HG02885 (cell line): ENCODE data around the gene RHBDF2.
"Not testable (repeated sequence)": the region's sequence is repeated elsewhere in the genome, so short reads cannot be mapped to it uniquely, and the experiment has no call there.

Source experiments
- ATAC-seq: cut with Tn5 transposase; IDR thresholded peaks from one replicate; pipeline ENCODE4 v1.9.1; 2021; ENCODE audit warnings: mild to moderate bottlenecking; ENCODE audit not compliant: unreplicated experiment, poor library complexity

Gene RHBDF2

GRCh38 chr17:76527430-76528111 is 26.3 kb upstream of the RHBDF2 start:
- ATAC-seq, result no peak

- ATAC-seq, result not testable (repeated sequence)
These were observed 25.8 kb upstream of the RHBDF2 start for GRCh38 chr17:76527016-76527415.

- ATAC-seq, result not testable (repeated sequence)
These were observed 24.2 kb upstream of the RHBDF2 start for GRCh38 chr17:76525513-76525833.

- no peak for ATAC-seq
These were observed 23.6 kb upstream of the RHBDF2 start for GRCh38 chr17:76524598-76525512.

- peak; percentile 40 for ATAC-seq
These were observed 22.1 kb upstream of the RHBDF2 start for GRCh38 chr17:76523084-76524037.

DNA sequence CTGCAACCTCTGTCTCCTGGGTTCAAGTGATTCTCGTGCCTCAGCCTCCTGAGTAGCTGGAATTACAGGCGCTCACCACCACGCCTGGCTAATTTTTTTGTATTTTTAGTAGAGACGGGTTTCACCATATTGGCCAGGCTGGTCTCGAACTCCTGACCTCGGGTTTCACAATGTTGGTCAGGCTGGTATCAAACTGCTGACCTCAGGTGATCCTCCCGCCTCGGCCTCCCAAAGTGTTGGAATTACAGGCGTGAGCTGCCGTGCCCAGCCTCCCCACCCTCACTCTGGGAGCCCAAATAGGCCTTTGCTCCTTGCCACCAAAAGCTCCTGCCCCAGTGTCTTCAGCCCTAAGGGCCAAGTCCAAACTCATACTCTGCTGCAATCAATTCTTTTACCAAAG is 20.5 kb upstream of the RHBDF2 start:
- ATAC-seq, result not testable (repeated sequence)

DNA sequence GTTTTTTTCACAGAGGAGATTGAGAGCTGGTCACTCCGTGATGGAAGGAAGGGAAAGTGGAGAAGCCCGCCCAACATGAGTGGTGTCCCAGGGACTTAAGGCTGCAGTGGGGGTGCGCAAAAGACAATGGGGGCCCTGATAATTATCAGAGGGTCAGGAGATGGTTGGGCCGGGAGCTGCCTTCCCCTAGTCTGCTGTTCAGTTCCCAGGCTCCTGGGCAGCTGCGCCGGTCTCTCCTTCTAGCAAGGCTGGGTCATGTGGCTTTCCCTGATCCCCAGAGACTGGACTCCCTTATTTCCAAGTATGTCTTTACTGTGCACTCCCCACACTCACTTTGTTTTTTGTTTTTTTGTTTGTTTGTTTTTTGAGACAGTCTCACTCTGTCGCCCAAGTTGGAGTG is 20.0 kb upstream of the RHBDF2 start:
- ATAC-seq, result no peak

GRCh38 chr17:76519048-76519966 is 18.1 kb upstream of the RHBDF2 start:
- no peak for ATAC-seq

- no peak for ATAC-seq
These were observed 16.4 kb upstream of the RHBDF2 start for GRCh38 chr17:76517638-76518038.

DNA sequence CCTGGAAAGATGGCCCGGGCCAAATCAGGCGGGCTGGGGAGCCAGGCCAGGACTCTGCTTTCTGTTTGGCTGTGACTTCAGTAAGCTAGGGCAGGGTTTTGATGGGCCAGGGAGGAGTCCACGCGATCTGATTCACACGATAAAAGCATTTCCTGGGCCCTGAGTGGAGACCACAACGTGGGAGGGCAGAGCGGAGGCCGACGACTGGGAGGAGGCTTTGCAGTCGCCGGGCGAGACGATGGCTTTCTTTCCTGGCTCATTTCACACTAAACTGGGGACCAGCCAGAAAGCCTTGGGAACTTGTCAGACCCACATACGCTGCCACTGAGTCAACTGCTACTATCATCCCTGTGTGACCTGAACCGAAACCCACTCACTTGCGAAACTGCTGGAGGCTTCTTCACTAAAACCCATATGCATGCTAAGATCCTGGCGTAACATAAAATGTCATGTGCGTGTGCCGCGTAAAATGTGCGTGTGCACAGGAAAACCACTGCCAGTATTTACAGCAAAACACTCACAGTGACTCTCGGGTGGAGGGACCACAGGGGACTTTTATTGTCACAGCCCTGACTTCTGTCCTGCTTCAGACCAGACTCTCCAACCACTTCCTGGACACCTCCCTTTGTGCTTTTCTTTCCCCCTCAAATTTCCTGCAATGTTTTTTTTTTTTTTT is 14.2 kb upstream of the RHBDF2 start:
- no peak for ATAC-seq

DNA sequence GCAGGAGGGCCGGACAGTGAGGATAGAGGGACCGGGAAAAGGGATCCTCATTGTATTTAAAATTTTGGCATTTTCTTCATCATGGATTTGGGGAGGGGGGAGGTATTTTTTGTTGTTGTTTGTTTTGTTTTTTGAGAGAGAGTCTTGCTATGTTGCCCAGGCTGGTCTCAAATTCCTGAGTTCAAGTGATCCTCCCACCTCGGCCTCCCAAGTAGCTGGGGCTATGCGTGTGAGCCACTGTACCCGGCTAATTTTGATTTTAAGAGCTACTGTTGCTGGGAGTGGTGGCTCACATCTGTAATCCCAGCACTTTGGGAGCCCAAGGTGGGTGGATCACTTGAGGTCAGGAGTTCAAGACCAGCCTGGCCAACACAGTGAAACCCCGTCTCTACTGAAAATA is 13.1 kb upstream of the RHBDF2 start:
- ATAC-seq, result not testable (repeated sequence)

GRCh38 chr17:76513306-76513692 is 12.1 kb upstream of the RHBDF2 start:
- ATAC-seq, result no peak

- ATAC-seq, result no peak
These were observed 11.4 kb upstream of the RHBDF2 start for GRCh38 chr17:76512366-76513305.

DNA sequence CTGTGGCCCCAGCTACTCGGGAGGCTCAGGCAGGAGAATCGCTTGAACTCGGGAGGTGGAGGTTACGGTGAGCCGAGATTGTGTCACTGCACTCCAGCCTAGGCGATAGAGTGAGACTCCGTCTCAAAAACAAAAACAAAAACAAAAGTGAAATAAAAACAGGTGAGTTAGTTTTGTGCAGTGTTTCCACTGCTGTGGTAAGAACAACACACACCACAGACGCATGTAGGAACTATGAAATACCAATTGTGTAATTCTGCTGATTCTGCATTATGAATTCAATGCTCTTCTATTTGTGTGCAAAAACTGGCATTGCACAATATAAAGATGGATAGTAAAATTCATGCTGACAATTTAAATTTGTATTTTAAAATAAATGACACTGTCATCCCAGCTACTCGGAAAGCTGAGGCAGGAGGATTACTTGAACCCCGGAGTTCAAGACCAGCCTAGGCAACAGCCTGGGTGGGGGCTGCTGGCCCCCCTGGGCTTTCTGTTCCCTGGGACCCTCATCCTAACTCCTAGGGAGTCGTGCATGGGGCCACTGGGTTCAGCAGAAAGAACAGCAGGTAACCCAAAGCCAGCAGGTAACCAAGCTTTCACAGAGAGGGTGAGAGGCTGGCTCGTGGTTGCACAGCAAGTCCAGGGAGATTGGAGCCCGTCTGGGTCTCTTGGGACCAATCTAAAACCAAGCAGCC is 10.6 kb upstream of the RHBDF2 start:
- ATAC-seq, result no peak

GRCh38 chr17:76510831-76511244 is 9.6 kb upstream of the RHBDF2 start:
- ATAC-seq, result no peak

DNA sequence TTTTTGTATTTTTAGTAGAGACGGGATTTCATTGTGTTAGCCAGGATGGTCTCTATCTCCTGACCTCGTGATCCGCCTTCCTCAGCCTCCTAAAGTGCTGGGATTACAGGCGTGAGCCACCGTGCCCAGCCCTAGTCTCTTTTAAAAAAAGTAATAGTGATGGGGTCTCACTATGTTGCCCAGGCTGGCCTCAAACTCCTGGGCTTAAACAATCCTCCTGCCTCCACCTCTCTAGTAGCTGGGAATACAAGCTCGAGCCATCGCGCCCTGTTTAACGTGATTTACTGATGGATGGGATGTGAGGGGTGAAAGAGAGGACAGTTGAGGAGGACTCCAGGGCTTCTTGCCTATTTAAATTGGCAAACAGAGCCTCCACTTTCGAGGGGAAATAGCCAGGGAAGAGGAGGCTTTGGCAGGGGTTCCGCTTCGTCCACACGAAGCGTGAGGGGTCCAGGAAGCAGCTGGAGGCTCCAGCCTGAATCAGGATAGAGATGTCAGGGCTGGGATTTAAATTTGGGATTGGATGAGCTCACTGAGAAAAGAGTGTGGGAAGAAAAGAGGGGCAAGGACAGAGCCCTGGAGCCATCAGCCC is 7.3 kb upstream of the RHBDF2 start:
- ATAC-seq, result not testable (repeated sequence)
